AG08395 (cell line): Measurements from ENCODE around the gene NCOA7.
"Not testable (repeated sequence)": the region's sequence is repeated elsewhere in the genome, so short reads cannot be mapped to it uniquely, and the experiment has no call there.

ENCODE experiments used
- DNase-seq: peaks from one replicate; pipeline ENCODE4 v3.0.0; 2012; ENCODE audit warnings: mixed read lengths, low spot score

Gene NCOA7

GRCh38 chr6:125836466-125836865 is 45.7 kb downstream of the NCOA7 start:
- DNase-seq, result no peak

DNA sequence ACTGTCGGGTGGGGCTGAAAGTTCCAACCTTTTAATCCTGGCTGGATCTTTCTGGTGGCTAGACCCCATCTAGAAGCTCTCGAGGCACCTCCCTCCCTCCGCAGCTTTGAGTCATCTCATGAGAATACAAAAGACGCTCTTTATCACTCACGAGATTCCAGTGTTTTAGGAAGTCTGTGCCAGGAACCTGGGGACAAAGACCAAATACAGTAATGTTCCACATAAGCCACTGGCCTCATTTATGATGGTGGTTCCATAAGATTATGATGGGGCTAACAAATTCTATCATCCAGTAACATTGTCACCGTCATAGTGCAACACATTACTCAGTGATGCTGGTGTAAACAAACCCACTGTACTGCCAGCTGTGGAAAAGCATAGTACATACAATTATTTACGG is 48.7 kb downstream of the NCOA7 start:
- no peak for DNase-seq

GRCh38 chr6:125839879-125840278 is 49.1 kb downstream of the NCOA7 start:
- DNase-seq, result no peak

DNA sequence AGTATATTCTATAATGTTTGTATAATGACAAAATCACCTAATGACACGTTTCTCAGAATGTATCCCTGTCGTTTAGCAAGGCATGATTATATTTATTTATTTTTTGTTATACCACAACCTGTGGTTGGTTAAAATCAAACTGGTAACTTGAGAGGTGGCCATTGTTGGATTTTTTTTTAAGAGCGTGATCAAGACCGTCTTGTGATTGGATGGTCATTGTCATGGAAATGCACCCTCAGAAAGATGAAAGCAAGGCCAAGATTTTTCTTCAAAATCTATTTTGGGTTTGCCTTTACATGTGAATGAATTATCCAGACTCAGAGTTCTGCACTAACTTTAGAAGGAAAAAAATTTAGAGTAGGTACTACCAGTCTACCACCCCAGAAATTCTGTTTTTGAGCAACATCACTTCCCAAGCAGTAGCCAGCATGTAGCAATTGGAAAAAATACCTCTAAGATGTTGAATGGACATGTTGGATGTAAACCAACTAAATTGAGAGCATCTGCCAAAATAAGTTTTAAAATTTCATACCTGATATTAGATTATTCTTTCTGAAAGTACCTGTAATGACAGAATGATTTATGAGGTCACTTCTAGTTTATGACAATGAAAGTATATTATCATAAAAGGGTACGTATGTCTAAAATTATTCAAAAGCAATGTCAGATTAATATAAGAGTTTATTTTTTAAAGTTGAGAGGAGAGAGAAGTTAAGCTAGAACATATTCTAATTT is 50.8 kb downstream of the NCOA7 start:
- DNase-seq, result no peak

DNA sequence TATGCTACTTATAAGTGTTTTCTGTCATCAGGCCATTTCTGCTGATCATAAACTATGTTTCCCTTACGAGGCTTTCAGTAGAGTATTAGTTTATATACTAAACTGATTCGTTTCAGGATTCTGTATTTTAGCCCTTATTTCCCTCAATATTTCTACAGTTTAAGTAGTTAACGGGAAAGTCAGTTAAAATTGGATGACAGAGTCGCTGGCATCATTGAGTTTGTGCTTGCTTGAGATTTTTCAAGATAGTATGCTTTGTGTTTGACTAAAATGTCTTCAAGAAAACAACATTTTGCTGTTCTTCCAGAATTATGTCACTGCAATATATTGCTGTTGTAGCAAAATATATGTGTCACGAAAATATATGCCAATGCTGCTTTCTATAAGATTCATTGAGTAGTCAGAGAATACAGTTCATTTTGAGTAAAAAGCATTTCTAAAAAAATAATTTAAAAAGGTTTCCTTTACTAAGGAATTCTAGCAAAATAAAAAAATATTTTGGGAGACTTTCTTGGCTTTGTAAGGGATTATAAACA is 51.4 kb downstream of the NCOA7 start:
- no peak for DNase-seq

- no peak for DNase-seq
These were observed 52.8 kb downstream of the NCOA7 start for GRCh38 chr6:125843593-125843992.

- no peak for DNase-seq
These were observed 54.2 kb downstream of the NCOA7 start for GRCh38 chr6:125844989-125845388.

GRCh38 chr6:125846292-125847024 is 55.7 kb downstream of the NCOA7 start:
- DNase-seq, result no peak

DNA sequence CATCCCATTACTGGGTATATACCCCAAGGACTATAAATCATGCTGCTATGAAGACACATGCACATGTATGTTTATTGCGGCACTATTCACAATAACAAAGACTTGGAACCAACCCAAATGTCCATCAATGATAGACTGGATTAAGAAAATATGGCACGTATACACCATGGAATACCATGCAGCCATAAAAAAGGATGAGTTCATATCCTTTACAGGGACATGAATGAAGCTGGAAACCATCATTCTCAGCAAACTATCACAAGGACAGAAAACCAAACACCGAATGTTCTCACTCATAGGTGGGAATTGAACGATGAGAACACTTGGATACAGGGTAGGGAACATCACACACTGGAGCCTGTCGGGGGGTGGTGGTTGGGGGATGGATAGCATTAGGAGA is 57.5 kb downstream of the NCOA7 start:
- not testable (repeated sequence) for DNase-seq

GRCh38 chr6:125850361-125850760 is 59.6 kb downstream of the NCOA7 start:
- DNase-seq, result no peak

- DNase-seq, result no peak
These were observed 61.8 kb downstream of the NCOA7 start for GRCh38 chr6:125852587-125852986.

DNA sequence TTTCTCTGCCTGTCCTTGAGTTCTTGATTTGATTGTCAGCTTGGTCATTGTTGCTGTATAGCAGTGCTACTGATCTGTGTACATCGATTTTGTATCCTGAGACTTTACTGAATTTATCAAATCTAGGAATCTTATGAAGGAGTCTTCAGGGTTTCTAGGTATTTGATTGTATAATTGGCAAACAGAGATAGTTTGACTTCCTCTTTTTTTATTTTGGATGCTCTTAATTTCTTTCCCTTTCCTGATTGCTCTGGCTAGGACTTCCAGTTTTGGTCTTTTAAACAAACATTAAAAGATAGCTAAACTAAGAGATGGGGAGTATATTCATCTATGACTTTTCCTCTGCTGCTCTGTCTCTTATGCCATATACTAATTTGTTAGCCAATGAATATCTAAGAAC is 62.4 kb downstream of the NCOA7 start:
- DNase-seq, result no peak

DNA sequence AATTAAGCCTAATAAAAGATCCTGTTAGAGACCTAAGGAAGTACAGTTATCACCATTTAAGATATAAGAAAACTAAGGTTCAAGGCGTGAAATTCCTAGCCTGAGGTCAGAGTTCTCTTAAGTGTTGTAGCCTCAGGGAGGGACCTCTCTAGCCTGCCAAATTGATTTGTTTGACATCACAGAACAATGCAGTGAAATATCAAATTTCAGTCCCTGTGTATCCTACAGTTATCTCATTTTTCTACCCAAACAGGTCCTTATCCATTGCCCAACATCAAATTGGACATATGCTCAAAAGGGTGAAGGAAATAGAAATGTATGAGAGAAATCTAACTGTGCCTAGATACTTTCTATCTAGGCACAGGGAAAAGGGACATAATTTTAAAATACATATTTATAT is 63.0 kb downstream of the NCOA7 start:
- no peak for DNase-seq

DNA sequence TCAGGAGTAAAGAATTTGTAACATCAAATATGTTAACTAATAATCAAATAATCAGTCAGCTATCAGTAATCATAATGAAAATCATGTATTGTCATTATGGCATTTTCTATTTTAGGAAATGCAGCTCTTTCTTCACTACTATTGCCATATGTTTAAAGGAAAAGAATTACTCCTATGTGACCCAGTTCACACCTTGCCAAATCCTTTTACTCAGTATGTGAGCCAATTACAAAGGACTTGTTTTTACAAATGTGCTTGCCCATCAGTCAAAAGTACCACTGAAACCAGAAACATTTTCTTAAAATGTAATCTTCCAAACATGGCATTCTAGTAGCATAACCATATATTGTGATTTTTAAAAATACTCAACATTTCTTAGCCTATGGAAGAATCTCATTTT is 63.6 kb downstream of the NCOA7 start:
- DNase-seq, result no peak

GRCh38 chr6:125855783-125856182 is 65.0 kb downstream of the NCOA7 start:
- no peak for DNase-seq

- no peak for DNase-seq
These were observed 67.1 kb downstream of the NCOA7 start for GRCh38 chr6:125857846-125858245.

- peak; percentile 80 for DNase-seq
These were observed 67.9 kb downstream of the NCOA7 start for GRCh38 chr6:125858427-125859320.

DNA sequence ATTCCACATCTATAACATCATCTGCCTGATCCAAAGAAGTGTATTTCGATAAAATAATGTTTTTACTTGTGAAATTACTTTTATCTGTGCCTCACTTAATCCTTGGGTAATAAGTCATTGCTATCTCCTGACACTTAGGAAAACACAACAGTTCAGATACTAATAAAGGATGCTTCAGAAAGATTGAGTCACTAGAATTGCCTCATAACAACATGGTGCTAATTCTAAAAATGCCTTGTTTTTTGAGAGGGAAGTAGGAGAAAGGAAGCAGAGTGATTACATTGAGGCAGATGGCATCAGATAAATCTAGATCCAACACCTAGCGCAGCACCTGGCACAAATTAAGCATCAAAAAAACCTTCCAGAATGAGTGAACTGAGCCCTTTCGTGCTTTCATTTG is 69.0 kb downstream of the NCOA7 start:
- DNase-seq, result peak; percentile 11

DNA sequence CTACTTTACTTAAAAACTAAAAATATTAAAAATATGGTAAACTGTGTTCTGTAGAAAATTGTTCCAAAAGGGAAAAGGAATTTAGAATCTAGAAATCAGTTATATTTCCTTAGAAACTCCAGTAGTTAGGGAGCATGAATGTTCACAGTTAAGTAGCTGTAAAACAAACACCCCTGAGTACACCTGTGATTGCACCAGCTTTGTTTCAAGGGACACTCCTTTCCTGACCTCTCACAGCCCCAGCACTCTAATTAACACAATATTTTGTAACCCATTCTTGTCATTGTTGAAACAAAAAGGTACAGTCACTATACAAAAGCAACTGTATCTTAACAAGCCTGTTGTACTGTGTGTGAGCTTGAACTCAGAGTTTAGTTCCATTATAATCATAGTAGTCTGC is 72.3 kb downstream of the NCOA7 start:
- DNase-seq, result no peak

GRCh38 chr6:125865015-125865414 is 74.3 kb downstream of the NCOA7 start:
- no peak for DNase-seq

DNA sequence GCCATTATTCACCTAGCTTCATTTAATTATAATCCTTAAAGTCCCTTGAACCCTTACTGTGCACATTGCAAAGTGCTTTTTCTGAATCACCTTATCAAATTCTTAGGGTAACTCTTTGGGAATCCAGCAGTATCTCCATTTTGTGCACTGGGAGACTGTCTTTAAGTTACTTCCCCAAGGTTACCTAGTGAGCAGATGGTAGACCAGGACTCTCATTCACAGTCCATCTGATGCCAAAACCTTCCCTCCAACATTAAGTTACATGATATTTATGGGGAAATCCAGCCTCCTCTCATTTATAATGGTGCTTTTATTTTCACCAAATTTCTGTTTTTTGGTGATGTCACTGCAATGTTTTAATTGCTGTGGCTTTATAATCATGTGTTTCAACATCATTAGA is 75.7 kb downstream of the NCOA7 start:
- no peak for DNase-seq

DNA sequence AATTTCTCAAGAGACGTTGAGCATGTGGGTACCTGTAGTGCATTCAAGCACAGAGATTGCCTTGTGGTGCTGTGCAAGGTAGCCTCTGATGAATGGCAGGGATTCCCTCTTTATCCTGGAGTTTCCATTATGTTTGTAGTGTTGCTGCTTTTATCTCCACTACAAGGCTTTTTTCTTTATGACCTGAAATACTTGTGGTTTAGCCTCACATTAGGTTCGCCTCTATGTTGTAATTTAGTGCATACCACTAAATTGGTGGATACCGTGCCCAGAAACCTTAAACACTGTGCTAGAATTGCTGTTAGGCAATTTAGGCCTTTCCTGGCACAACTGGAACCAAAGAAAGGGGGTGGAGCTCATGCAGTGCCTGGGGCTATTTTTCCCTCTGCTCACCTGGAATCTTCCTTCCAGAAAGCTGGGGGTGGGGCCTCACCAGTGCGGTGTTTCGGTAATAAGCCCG is 76.8 kb downstream of the NCOA7 start:
- DNase-seq, result peak; percentile 41
